Left ventricle myocardium inferior (tissue), 1 donor: ENCODE data around the gene MAP1B. TPM values are rescaled to one million over a fixed set of nuclear protein-coding genes. Genes with fewer than 3 reads are reported as not detected.
A peak's percentile ranks its signal among the peaks of the same experiment; 100 is the strongest.

Experiments used
- DNase-seq: peaks from one replicate; pipeline ENCODE4 v3.0.0-alpha.2; 2020
- H3K27ac ChIP-seq: fragments of 200-600 bp; replicated peaks from 2 replicates; pipeline ENCODE4 v1.8.0; 2021
- H3K27me3 ChIP-seq: fragments of 200-600 bp; 2 replicates; pipeline ENCODE4 v1.8.0; 2021; ENCODE audit warnings: low read depth
- H3K36me3 ChIP-seq: fragments of 200-600 bp; 2 replicates; pipeline ENCODE4 v1.8.0; 2021
- H3K4me1 ChIP-seq: fragments of 200-600 bp; 2 replicates; pipeline ENCODE4 v1.8.0; 2021
- H3K4me3 ChIP-seq: fragments of 200-600 bp; 2 replicates; pipeline ENCODE4 v1.8.0; 2021; ENCODE audit warnings: mild to moderate bottlenecking, moderate library complexity
- H3K9me3 ChIP-seq: fragments of 200-600 bp; replicated peaks from 2 replicates; pipeline ENCODE4 v1.8.0; 2021
- intact Hi-C: fragments of 100-400 bp; cut with micrococcal nuclease; formaldehyde crosslinking; loops from one replicate; pipeline ENCODE4 v1.11.0; 2022
- total RNA-seq: library from RNA; stranded (reverse); fragmentation: NEBNext Ultra II Directional; extraction: Animal tissue kit (Norgen Biotek cat#: 25700); gene quantifications from one replicate; pipeline ENCODE4 v1.2.1, GENCODE V29; 2021
- TF ChIP-seq, protein P1 (sequence below): fragments of 200-600 bp; IDR thresholded peaks from 2 replicates; pipeline ENCODE4 v1.8.0; 2021; ENCODE audit warnings: antibody characterized with exemption, mild to moderate bottlenecking, borderline replicate concordance
- donor health status: DM: no; HTN: yes; CAD: no; lungs with severe emphysema.

The MAP1B gene
- total RNA-seq, 1 donor from 2014 or later: 73.2 TPM

DNA sequence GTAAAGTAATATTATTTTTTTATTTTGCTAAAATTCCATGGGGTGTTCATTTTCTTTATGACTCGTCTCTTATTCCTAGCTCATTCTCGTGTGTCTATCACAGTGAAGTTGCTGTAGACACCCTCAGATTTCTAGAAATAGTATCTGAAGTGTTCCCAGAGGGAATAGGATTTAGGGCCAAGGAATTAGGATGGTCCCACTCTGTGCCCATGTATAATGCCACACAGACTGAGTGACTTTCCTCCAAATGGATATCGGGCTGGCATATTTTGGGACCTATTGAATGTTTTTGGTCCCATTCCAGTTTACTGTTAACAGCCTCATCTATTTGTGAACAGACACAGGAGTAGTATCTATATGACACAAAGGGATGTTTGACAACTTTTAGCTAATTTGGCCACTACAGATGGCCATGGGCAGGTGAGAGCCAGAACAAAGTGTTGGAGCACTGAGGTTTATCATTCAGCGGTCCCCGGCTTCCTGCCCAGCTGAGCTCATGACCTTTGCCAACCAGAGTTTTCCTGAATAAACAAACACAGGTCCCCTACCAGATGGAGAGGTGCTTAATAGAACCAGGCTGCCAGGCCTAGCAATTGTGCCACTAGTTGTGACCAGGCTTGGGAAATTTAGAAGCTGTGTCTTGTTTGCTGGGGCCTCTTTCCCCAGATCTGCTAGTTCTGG lies 46.9 kb downstream of the MAP1B start:
- intact Hi-C loops: no loop called here
- Histone ChIP-seq H3K36me3 (peaks cover under 1% of the 10 kb centered on the region), H3K27me3 (no peaks in the 10 kb centered on the region), H3K9me3 (no peaks in the 10 kb centered on the region), H3K4me1 (peaks cover 83% of the 10 kb centered on the region), H3K4me3 (no peak overlapping the region), H3K27ac (peak overlapping the region; percentile 67)
- TF ChIP-seq, protein P1, sequence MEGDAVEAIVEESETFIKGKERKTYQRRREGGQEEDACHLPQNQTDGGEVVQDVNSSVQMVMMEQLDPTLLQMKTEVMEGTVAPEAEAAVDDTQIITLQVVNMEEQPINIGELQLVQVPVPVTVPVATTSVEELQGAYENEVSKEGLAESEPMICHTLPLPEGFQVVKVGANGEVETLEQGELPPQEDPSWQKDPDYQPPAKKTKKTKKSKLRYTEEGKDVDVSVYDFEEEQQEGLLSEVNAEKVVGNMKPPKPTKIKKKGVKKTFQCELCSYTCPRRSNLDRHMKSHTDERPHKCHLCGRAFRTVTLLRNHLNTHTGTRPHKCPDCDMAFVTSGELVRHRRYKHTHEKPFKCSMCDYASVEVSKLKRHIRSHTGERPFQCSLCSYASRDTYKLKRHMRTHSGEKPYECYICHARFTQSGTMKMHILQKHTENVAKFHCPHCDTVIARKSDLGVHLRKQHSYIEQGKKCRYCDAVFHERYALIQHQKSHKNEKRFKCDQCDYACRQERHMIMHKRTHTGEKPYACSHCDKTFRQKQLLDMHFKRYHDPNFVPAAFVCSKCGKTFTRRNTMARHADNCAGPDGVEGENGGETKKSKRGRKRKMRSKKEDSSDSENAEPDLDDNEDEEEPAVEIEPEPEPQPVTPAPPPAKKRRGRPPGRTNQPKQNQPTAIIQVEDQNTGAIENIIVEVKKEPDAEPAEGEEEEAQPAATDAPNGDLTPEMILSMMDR: no peak
- DNase-seq: peak; percentile 41

DNA sequence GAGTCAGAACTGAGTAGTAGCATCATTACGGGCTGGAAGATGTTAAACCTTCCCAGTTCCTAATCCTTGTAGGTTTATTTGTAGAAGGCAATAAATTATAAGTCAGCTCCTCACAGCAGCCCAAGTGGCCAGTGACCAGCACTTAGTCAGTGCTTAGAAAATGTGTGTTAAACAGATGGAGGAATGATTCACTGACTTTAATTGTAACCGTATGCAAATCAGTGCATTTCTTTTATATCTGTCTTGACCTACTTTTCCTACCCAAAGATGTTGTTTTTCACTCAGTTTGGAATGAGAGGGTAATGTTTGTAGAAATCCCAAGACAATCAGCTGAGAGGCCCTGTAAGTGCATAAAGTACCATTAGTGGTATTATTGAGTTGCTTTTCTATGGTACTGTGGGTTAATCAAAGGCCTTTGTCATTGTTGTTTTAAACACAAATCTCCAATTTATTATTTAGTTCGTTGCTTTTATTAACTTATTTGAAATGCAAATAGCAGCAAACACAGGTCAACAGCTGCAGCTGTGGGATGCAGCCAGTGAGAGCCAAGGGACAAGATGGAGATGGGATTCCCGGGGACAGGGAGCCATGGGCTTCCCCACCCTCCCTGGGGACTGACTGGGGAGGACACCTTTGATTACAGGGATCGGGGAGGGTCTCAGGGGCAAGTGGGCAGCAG lies 49.8 kb downstream of the MAP1B start:
- H3K4me3 ChIP-seq: no peak overlapping the region
- peaks cover 71% of the 10 kb centered on the region for H3K4me1 ChIP-seq
- DNase-seq: no peak
- no peaks in the 10 kb centered on the region for H3K27me3 ChIP-seq
- intact Hi-C loops: no loop called here
- H3K36me3 ChIP-seq: no peaks in the 10 kb centered on the region
- H3K9me3 ChIP-seq: no peaks in the 10 kb centered on the region
- peak overlapping the region; percentile 45 for H3K27ac ChIP-seq
- TF ChIP-seq, protein P1: no peak

DNA sequence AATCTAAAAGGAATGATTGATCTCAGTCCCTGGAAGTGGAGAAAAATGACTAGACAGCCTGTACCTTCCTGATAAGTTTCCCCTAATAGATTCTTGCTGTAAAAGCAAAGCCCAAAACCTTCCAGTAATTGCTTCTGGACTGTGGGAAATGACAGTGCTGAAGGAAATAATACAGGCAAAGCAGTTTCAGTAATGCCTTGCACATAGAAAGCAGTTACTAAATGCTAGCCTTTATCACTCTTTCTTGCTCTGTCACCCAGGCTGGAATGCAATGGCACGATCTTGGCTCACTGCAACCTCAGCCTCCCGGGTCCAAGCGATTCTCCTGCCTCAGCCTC lies 50.3 kb downstream of the MAP1B start:
- intact Hi-C loops: no loop called here
- H3K4me1 ChIP-seq: peaks cover 66% of the 10 kb centered on the region
- H3K27me3 ChIP-seq: no peaks in the 10 kb centered on the region
- DNase-seq: no peak
- H3K4me3 ChIP-seq: no peak overlapping the region
- H3K36me3 ChIP-seq: no peaks in the 10 kb centered on the region
- TF ChIP-seq, protein P1: no peak
- no peaks in the 10 kb centered on the region for H3K9me3 ChIP-seq
- H3K27ac ChIP-seq: peak overlapping the region; percentile 45

DNA sequence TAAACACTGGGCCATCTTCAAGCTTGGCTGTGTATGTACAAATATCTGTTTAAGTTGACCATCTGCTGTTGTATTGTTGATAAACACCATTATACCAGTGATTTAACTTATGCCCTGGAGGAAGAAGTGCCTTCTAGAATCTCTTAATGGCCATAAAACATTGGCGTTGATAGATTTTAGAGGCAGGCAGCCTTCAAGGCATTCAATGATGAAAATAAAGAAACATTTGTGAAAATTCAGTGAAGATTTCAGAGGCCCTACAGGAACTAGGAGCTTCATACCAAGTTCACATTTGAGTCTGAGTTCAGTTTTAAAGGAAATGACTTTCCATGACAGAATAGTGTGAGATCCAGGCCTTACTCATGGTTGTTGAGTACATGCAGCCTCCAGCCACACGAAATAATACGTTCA lies 52.2 kb downstream of the MAP1B start:
- H3K27ac ChIP-seq: no peak overlapping the region

DNA sequence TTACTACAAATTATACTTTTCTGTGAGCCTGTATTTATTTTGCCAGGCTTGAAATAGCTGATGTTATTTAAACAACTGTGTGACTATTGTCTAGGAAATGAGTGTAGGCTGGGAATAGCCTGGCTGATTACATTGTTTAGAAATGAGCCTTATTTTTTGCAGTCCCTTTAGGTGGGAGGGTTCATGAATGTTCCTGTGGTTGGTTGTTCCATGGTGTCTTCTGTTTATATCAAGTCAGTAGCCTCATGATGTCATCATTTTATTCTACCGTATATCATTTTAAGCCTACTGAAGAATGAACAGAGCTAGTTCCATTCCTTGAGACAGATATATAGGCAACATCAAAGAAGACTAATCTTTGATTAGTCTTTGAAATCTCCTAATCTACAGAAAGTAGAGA lies 53.1 kb downstream of the MAP1B start:
- Histone ChIP-seq H3K4me1 (peaks cover 53% of the 10 kb centered on the region), H3K9me3 (no peaks in the 10 kb centered on the region), H3K36me3 (no peaks in the 10 kb centered on the region), H3K27me3 (no peaks in the 10 kb centered on the region), H3K27ac (no peak overlapping the region), H3K4me3 (no peak overlapping the region)
- intact Hi-C loops: no loop called here
- DNase-seq: no peak
- TF ChIP-seq, protein P1: no peak

More for the DNA sequence above, 52.2 kb downstream of the MAP1B start:
- no peaks in the 10 kb centered on the region for H3K36me3 ChIP-seq
- TF ChIP-seq, protein P1: no peak
- DNase-seq: no peak
- intact Hi-C loops: no loop called here
- H3K4me1 ChIP-seq: peaks cover 56% of the 10 kb centered on the region
- H3K4me3 ChIP-seq: no peak overlapping the region
- H3K27me3 ChIP-seq: no peaks in the 10 kb centered on the region
- no peaks in the 10 kb centered on the region for H3K9me3 ChIP-seq
